ENCODE measurements around the gene CADM1.

Gene CADM1

DNA sequence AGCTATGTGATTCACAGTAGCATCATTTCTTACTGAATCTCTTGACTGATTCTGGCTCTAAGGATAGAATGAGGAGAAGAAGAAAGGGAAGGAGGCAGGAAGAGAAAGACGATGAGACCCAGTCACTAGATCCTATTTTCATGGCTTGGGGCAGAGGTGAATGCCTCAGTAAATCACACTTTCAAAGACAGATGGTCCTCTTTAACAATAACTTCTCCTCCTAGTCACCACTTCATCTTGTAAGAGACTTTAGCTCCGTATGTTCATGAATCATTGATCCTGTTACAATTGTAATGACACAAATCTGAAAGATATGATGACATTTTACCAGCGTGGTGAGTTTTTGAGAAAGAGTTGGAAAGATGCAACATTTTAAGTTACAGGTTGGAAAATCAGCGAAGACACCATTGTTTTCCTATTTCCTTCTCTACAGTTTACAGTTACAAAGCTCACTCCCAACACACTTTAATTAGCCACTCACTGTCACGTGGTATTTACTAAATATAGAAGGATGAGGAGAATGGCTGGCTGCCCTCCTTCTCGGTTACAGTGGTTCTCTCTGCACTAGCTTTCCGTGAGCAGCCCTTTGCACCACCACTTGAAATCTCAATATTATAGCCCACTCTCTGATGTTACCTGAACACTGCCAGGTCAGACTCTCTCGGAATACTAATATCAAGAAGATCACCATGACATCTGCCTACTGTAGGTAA, 205.8 kb downstream of the CADM1 start:
- no peaks in the 10 kb centered on the region for H3K27me3 ChIP-seq (ENCODE audit: control insufficient read depth, low read length)
- H3K9me3 ChIP-seq (ENCODE audit: control insufficient read depth, insufficient read depth, low read length): no peaks in the 10 kb centered on the region

DNA sequence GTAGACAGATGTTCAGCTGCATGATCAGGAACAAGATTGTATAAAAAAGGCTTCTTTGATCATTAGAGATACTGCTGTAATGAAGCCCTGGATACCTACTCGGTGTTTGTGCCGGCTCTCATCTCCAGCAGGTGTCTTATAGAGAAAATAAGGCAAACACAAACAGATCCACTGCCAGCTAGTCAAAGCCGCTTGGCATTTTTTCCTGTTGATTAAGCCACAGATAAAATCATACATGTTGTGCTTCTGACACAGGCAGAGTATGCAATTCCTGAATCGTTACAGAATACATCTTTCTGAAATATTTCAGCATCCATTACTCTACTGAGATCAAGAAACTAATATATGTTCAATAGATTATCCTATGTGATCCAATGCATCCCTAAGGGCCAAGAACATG, 206.9 kb downstream of the CADM1 start:
- Histone ChIP-seq H3K4me1 (ENCODE audit: control insufficient read depth, low read length) (no peaks in the 10 kb centered on the region), H3K4me3 (ENCODE audit: low read length) (no peak overlapping the region), H3K4me2 (ENCODE audit: low read length) (no peak overlapping the region), H4K20me1 (ENCODE audit: control insufficient read depth, insufficient read depth, low read depth, low read length) (no peaks in the 10 kb centered on the region), H3K36me3 (ENCODE audit: control insufficient read depth, low read length) (no peaks in the 10 kb centered on the region), H3K27ac (ENCODE audit: low read depth, low read length) (no peak overlapping the region), H3F3A (ENCODE audit: control insufficient read depth, insufficient read depth) (no peaks in the 10 kb centered on the region), H3K27me3 (ENCODE audit: control insufficient read depth, low read length) (no peaks in the 10 kb centered on the region), H3K79me2 (ENCODE audit: control insufficient read depth, low read length) (no peaks in the 10 kb centered on the region), H3K9me2 (replicated peaks; ENCODE audit: control insufficient read depth, low read length) (no peaks in the 10 kb centered on the region), H3K9me3 (ENCODE audit: control insufficient read depth, insufficient read depth, low read length) (no peaks in the 10 kb centered on the region)
- TF ChIP-seq, protein P1, sequence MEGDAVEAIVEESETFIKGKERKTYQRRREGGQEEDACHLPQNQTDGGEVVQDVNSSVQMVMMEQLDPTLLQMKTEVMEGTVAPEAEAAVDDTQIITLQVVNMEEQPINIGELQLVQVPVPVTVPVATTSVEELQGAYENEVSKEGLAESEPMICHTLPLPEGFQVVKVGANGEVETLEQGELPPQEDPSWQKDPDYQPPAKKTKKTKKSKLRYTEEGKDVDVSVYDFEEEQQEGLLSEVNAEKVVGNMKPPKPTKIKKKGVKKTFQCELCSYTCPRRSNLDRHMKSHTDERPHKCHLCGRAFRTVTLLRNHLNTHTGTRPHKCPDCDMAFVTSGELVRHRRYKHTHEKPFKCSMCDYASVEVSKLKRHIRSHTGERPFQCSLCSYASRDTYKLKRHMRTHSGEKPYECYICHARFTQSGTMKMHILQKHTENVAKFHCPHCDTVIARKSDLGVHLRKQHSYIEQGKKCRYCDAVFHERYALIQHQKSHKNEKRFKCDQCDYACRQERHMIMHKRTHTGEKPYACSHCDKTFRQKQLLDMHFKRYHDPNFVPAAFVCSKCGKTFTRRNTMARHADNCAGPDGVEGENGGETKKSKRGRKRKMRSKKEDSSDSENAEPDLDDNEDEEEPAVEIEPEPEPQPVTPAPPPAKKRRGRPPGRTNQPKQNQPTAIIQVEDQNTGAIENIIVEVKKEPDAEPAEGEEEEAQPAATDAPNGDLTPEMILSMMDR (IDR thresholded peaks at IDR 0.05; ENCODE audit: low read depth, low read length, poor library complexity, severe bottlenecking): no peak
- no peak for TF ChIP-seq EZH2phosphoT487 (IDR thresholded peaks at IDR 0.05; ENCODE audit: borderline replicate concordance, low read length)

More for the DNA sequence above, 205.8 kb downstream of the CADM1 start:
- H3K4me2 ChIP-seq (ENCODE audit: low read length): no peak overlapping the region
- H3K27ac ChIP-seq (ENCODE audit: low read depth, low read length): no peak overlapping the region
- H3K79me2 ChIP-seq (ENCODE audit: control insufficient read depth, low read length): no peaks in the 10 kb centered on the region
- TF ChIP-seq, protein P1 (IDR thresholded peaks at IDR 0.05; ENCODE audit: low read depth, low read length, poor library complexity, severe bottlenecking): no peak
- TF ChIP-seq EZH2phosphoT487 (IDR thresholded peaks at IDR 0.05; ENCODE audit: borderline replicate concordance, low read length): no peak
- no peak overlapping the region for H3K4me3 ChIP-seq (ENCODE audit: low read length)
- no peaks in the 10 kb centered on the region for H4K20me1 ChIP-seq (ENCODE audit: control insufficient read depth, insufficient read depth, low read depth, low read length)
- H3K4me1 ChIP-seq (ENCODE audit: control insufficient read depth, low read length): no peaks in the 10 kb centered on the region
- H3K9me2 ChIP-seq (replicated peaks; ENCODE audit: control insufficient read depth, low read length): no peaks in the 10 kb centered on the region
- H3K36me3 ChIP-seq (ENCODE audit: control insufficient read depth, low read length): no peaks in the 10 kb centered on the region
- no peaks in the 10 kb centered on the region for H3F3A ChIP-seq (ENCODE audit: control insufficient read depth, insufficient read depth)

DNA sequence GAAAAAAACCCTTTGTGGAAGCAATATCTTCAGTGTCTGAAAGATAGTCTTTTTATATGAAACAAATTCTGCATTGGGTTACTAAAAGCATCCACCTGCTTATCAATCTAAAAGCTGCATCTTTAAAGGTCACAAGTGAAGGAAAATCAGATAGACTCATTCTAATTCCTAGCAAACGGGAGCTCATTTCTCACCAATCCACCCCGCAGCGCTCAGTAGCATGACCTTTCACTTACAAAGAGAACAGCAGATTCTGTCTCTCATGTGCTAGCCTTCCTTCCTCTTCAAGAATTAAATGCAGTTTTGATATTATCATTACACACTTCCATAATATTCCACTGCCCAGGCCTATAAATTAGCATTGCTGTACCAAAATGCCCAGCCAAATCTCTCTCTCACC, 212.9 kb downstream of the CADM1 start:
- no peaks in the 10 kb centered on the region for H3F3A ChIP-seq (ENCODE audit: control insufficient read depth, insufficient read depth)
- H3K4me1 ChIP-seq (ENCODE audit: control insufficient read depth, low read length): no peaks in the 10 kb centered on the region
- H3K9me2 ChIP-seq (replicated peaks; ENCODE audit: control insufficient read depth, low read length): no peaks in the 10 kb centered on the region
- H4K20me1 ChIP-seq (ENCODE audit: control insufficient read depth, insufficient read depth, low read depth, low read length): no peaks in the 10 kb centered on the region
- H3K36me3 ChIP-seq (ENCODE audit: control insufficient read depth, low read length): no peaks in the 10 kb centered on the region
- H3K79me2 ChIP-seq (ENCODE audit: control insufficient read depth, low read length): no peaks in the 10 kb centered on the region
- no peak overlapping the region for H3K4me3 ChIP-seq (ENCODE audit: low read length)
- H3K4me2 ChIP-seq (ENCODE audit: low read length): no peak overlapping the region
- no peak overlapping the region for H3K27ac ChIP-seq (ENCODE audit: low read depth, low read length)
- no peaks in the 10 kb centered on the region for H3K9me3 ChIP-seq (ENCODE audit: control insufficient read depth, insufficient read depth, low read length)
- TF ChIP-seq, protein P1 (IDR thresholded peaks at IDR 0.05; ENCODE audit: low read depth, low read length, poor library complexity, severe bottlenecking): no peak
- TF ChIP-seq EZH2phosphoT487 (IDR thresholded peaks at IDR 0.05; ENCODE audit: borderline replicate concordance, low read length): no peak
- H3K27me3 ChIP-seq (ENCODE audit: control insufficient read depth, low read length): no peaks in the 10 kb centered on the region
